Mucosa of stomach (tissue), 1 donor: Measurements from ENCODE around the gene CPOX.
"Not testable (repeated sequence)": the region's sequence is repeated elsewhere in the genome, so short reads cannot be mapped to it uniquely, and the experiment has no call there.

Experiments used
- H3K27me3 ChIP-seq: one replicate; pipeline ENCODE4 v1.7.0; 2013; ENCODE audit warnings: mild to moderate bottlenecking, low read length; ENCODE audit not compliant: control insufficient read depth, insufficient read depth
- H3K36me3 ChIP-seq: one replicate; pipeline ENCODE4 v1.7.0; 2013; ENCODE audit warnings: low read length; ENCODE audit not compliant: control insufficient read depth, insufficient read depth
- H3K4me1 ChIP-seq: one replicate; pipeline ENCODE4 v1.7.0; 2013; ENCODE audit warnings: mild to moderate bottlenecking, low read length; ENCODE audit not compliant: control insufficient read depth, insufficient read depth
- H3K4me3 ChIP-seq: one replicate; pipeline ENCODE4 v1.7.0; 2013; ENCODE audit warnings: low read length
- H3K9ac ChIP-seq: one replicate; pipeline ENCODE4 v1.7.0; 2013; ENCODE audit warnings: mild to moderate bottlenecking, low read length, moderate library complexity
- H3K9me3 ChIP-seq: one replicate; pipeline ENCODE4 v1.7.0; 2013; ENCODE audit warnings: mild to moderate bottlenecking, low read length, moderate library complexity; ENCODE audit not compliant: control insufficient read depth
- donor health status: Pancreatic carcinoma.

The CPOX gene

GRCh38 chr3:98568402-98568801, 25.0 kb downstream of the CPOX start:
- no peaks in the 10 kb centered on the region for H3K9me3 ChIP-seq
- H3K36me3 ChIP-seq: no peaks in the 10 kb centered on the region
- H3K4me3 ChIP-seq: no peak overlapping the region
- peaks cover 7% of the 10 kb centered on the region for H3K27me3 ChIP-seq
- no peak overlapping the region for H3K9ac ChIP-seq
- H3K4me1 ChIP-seq: no peaks in the 10 kb centered on the region

GRCh38 chr3:98567666-98568270, 25.6 kb downstream of the CPOX start:
- peaks cover 7% of the 10 kb centered on the region for H3K27me3 ChIP-seq
- no peak overlapping the region for H3K9ac ChIP-seq
- no peaks in the 10 kb centered on the region for H3K4me1 ChIP-seq
- H3K36me3 ChIP-seq: no peaks in the 10 kb centered on the region
- no peak overlapping the region for H3K4me3 ChIP-seq
- H3K9me3 ChIP-seq: no peaks in the 10 kb centered on the region

DNA sequence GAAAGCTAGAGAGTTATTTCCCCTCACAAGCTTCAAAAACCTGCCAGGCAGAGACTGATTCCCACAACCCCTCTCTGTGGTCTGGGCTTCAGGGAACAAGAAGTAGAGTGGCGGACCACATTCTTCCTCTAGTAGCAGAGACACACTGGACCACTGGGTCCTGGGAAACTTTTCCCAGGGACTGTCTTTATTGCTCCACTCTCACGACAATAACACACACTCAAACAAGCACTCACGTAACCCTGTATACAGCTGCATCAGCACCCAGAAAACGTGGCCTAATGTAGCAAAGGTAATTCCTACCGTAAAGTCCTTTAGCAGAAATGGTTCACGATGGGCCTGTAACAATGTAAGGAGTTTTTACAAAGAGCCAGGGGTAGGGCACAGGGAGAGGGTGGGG, 27.6 kb downstream of the CPOX start:
- H3K4me1 ChIP-seq: no peaks in the 10 kb centered on the region
- H3K9me3 ChIP-seq: no peaks in the 10 kb centered on the region
- peaks cover 7% of the 10 kb centered on the region for H3K27me3 ChIP-seq
- H3K36me3 ChIP-seq: no peaks in the 10 kb centered on the region
- H3K9ac ChIP-seq: no peak overlapping the region
- H3K4me3 ChIP-seq: no peak overlapping the region

GRCh38 chr3:98565237-98565643, 28.2 kb downstream of the CPOX start:
- Histone ChIP-seq H3K9ac (no peak overlapping the region), H3K36me3 (no peaks in the 10 kb centered on the region), H3K4me1 (no peaks in the 10 kb centered on the region), H3K4me3 (no peak overlapping the region), H3K27me3 (peaks cover 7% of the 10 kb centered on the region), H3K9me3 (no peaks in the 10 kb centered on the region)

DNA sequence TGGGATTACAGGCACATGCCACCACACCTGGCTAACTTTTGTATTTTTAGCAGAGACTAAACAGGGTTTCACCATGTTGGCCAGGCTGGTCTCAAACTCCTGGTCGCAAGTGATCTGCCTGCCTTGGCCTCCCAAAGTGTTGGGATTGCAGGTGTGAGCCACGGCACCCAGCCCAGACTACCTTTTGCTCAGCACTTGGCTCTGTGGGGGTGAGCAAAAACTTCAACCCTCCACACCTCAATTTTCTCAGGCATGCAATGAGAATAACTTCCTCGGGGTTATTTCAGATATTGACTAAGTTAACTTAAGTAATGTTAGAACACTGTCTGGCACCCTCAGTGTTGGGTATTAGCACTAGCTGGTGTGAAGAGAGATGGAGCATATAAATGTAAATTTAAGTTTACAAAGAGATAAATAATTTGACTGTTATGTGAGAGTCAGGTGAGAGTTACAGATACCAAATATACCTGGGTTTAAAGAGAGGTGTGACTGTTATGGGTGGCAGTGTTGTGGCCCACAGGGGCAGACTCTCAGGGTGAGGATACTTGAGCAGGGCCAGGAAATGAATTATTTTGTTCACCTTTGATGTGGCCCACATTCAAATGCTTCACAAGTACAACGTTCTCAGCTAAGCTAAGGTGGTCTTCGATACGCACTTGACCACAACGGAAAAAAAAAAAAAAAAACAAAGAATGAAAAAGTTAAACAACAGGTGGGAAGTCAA, 29.0 kb downstream of the CPOX start:
- no peaks in the 10 kb centered on the region for H3K36me3 ChIP-seq
- H3K9me3 ChIP-seq: no peaks in the 10 kb centered on the region
- H3K9ac ChIP-seq: no peak overlapping the region
- no peak overlapping the region for H3K4me3 ChIP-seq
- no peaks in the 10 kb centered on the region for H3K4me1 ChIP-seq
- H3K27me3 ChIP-seq: peaks cover 7% of the 10 kb centered on the region

GRCh38 chr3:98563661-98564281, 29.6 kb downstream of the CPOX start:
- Histone ChIP-seq H3K9me3 (no peaks in the 10 kb centered on the region), H3K4me3 (no peak overlapping the region), H3K36me3 (no peaks in the 10 kb centered on the region), H3K9ac (no peak overlapping the region), H3K4me1 (no peaks in the 10 kb centered on the region), H3K27me3 (peaks cover 7% of the 10 kb centered on the region)

- no peak overlapping the region for H3K9ac ChIP-seq
- no peak overlapping the region for H3K4me3 ChIP-seq
- peaks cover 7% of the 10 kb centered on the region for H3K27me3 ChIP-seq
- H3K9me3 ChIP-seq: no peaks in the 10 kb centered on the region
- H3K36me3 ChIP-seq: no peaks in the 10 kb centered on the region
- no peaks in the 10 kb centered on the region for H3K4me1 ChIP-seq
Measured at GRCh38 chr3:98561727-98562521, 31.5 kb downstream of the CPOX start.

DNA sequence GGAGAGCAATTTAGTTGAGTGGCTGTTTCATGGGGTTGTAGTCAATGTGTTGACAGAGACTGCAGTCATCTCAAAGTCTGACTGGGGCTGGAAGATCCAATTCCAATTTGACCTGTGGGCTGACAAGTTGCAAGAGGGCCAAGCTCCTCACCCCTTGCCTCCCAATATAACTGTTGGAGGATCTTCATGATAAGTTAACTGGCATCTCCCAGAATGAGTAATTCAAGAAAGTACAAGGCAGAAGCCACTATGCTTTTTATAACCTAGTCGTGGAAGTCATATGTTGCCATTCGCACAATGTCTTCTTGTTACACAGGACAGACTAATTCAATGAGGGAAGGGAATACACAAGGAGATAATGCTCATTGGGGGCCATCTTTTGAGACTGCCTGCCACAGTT, 32.5 kb downstream of the CPOX start:
- Histone ChIP-seq H3K4me1 (no peaks in the 10 kb centered on the region), H3K9ac (no peak overlapping the region), H3K4me3 (no peak overlapping the region), H3K9me3 (no peaks in the 10 kb centered on the region), H3K36me3 (no peaks in the 10 kb centered on the region), H3K27me3 (peaks cover 2% of the 10 kb centered on the region)

- H3K4me3 ChIP-seq, H3K4me1 ChIP-seq, H3K9me3 ChIP-seq, H3K36me3 ChIP-seq, H3K9ac ChIP-seq, H3K27me3 ChIP-seq: not testable (repeated sequence)
Measured at GRCh38 chr3:98559769-98560168, 33.6 kb downstream of the CPOX start.

GRCh38 chr3:98558100-98558827, 35.1 kb downstream of the CPOX start:
- no peak overlapping the region for H3K4me3 ChIP-seq
- H3K4me1 ChIP-seq: no peaks in the 10 kb centered on the region
- no peaks in the 10 kb centered on the region for H3K36me3 ChIP-seq
- H3K27me3 ChIP-seq: no peaks in the 10 kb centered on the region
- no peak overlapping the region for H3K9ac ChIP-seq
- H3K9me3 ChIP-seq: no peaks in the 10 kb centered on the region

- Histone ChIP-seq H3K4me3 (no peak overlapping the region), H3K27me3 (no peaks in the 10 kb centered on the region), H3K9ac (no peak overlapping the region), H3K9me3 (no peaks in the 10 kb centered on the region), H3K36me3 (no peaks in the 10 kb centered on the region), H3K4me1 (no peaks in the 10 kb centered on the region)
Measured at GRCh38 chr3:98557324-98558010, 35.9 kb downstream of the CPOX start.
